Brain microvascular endothelial cell (primary cell): ENCODE measurements around the gene DHH.
A peak's percentile ranks its signal among the peaks of the same experiment; 100 is the strongest.

Source experiments
- DNase-seq: peaks from one replicate; pipeline ENCODE4 v3.0.0-alpha.2; 2020
- H3K27ac ChIP-seq: fragments of 250-450 bp; sonication (Bioruptor Pico); 2 replicates; pipeline ENCODE4 v1.5.1; 2020; ENCODE audit warnings: mild to moderate bottlenecking, moderate library complexity
- H3K27me3 ChIP-seq: fragments of 250-450 bp; sonication (Bioruptor Pico); replicated peaks from 2 replicates; pipeline ENCODE4 v1.5.1; 2020; ENCODE audit warnings: mild to moderate bottlenecking
- H3K36me3 ChIP-seq: fragments of 250-450 bp; sonication (Bioruptor Pico); replicated peaks from 2 replicates; pipeline ENCODE4 v1.5.1; 2020; ENCODE audit warnings: mild to moderate bottlenecking
- H3K4me3 ChIP-seq: 2 replicates; pipeline ENCODE4 v1.5.1; 2011; ENCODE audit warnings: low read depth, mild to moderate bottlenecking, control low read depth, low read length, moderate library complexity
- in situ Hi-C: cut with HindIII; loops from 2 replicates; pipeline ENCODE4 v1.10.0; 2017; ENCODE audit warnings: low sequenced_read_pairs, low pct_ligation_motif_present
- TF ChIP-seq, protein P1 (sequence below): IDR thresholded peaks from 2 replicates; pipeline ENCODE4 v1.5.1; 2011; ENCODE audit warnings: low read depth, mild to moderate bottlenecking, moderate library complexity, low read length, control low read depth, inconsistent platforms; ENCODE audit errors: missing control alignments

The DHH gene

DNA sequence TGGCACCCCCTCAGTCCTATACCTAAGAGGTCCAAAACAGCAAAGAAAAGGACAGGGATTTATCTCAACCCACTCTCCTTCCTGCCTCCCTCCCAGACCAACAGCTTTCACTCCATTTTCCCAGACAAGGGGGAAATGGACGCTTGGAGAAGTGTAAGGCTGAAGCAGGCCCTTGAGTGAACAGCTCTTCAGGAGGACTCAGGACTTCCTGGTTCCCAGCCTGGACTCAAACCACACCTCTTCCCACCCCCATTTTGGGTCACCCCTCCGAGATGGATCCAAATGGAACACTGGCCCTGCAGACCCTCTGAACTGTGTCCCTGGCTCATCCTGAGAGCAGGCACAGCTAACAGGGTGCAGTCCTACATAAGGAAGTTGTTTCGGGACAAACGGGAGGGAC lies 36.7 kb downstream of the DHH start:
- TF ChIP-seq, protein P1, sequence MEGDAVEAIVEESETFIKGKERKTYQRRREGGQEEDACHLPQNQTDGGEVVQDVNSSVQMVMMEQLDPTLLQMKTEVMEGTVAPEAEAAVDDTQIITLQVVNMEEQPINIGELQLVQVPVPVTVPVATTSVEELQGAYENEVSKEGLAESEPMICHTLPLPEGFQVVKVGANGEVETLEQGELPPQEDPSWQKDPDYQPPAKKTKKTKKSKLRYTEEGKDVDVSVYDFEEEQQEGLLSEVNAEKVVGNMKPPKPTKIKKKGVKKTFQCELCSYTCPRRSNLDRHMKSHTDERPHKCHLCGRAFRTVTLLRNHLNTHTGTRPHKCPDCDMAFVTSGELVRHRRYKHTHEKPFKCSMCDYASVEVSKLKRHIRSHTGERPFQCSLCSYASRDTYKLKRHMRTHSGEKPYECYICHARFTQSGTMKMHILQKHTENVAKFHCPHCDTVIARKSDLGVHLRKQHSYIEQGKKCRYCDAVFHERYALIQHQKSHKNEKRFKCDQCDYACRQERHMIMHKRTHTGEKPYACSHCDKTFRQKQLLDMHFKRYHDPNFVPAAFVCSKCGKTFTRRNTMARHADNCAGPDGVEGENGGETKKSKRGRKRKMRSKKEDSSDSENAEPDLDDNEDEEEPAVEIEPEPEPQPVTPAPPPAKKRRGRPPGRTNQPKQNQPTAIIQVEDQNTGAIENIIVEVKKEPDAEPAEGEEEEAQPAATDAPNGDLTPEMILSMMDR = no peak
- in situ Hi-C loops = no loop called here
- Histone ChIP-seq H3K27me3 (no peaks in the 10 kb centered on the region), H3K4me3 (peak overlapping the region; percentile 86), H3K36me3 (peaks cover 23% of the 10 kb centered on the region), H3K27ac (no peak overlapping the region)
- no peak for DNase-seq

DNA sequence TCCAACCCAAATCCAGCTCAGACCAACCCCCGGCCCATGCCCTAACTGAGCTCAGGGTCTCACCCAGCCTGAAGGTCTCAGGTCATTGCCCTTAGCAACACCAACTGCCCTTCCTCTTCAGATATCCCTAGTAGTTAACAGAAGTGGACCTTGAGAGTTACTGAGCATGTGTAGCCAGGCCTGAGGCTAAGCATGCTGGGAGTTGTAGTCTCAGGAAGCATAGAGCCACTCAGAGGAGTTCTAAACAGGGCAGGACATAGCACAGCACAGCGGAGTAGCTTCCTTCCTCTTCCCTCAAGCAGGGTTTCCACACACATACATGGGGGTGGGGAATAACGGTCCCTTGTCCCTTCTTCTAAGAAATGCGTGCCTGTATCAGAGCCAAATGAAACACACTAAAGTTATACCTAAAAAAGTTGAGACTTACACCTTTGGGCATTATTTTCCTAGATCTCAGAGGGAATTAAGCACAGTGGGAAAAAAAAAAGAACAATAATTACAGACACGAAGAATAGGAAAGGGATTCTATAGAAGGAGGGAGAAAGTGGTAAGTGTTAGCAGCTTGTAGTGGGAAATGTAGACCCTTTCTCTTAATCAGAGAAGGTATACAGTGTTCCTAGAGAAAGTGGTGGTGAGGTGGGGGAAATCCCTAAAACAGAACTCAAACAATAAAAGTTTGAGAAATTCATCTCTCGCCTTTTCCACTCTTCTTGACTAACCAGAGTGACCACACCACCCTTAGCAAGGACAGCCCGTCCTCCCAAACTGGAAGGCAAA lies 38.4 kb downstream of the DHH start:
- in situ Hi-C loops = no loop called here
- H3K4me3 ChIP-seq = peak overlapping the region; percentile 86
- H3K27me3 ChIP-seq = no peaks in the 10 kb centered on the region
- peaks cover 40% of the 10 kb centered on the region for H3K36me3 ChIP-seq
- H3K27ac ChIP-seq = no peak overlapping the region
- TF ChIP-seq, protein P1 = no peak
- peak; percentile 81 for DNase-seq

DNA sequence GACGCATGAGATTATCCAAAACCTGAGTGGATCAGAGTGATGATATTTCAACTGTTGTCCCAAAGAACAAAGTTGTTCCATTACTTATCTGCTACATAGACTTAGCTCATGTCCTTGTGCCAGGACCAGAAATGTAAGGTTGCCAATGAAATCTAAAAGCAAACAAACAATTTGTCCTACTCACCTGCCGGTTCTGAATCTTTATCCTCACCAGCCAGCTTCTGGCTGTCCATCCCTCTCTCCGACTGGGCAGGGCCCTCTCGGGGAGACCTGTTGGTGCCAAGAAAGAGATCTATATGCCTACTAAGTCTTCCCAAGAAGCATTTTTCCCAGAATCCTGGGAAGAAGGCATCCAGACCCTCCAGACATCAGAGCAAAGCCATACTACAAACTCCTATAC lies 39.5 kb downstream of the DHH start:
- DNase-seq = no peak
- H3K27me3 ChIP-seq = no peaks in the 10 kb centered on the region
- no peak overlapping the region for H3K4me3 ChIP-seq
- H3K27ac ChIP-seq = no peak overlapping the region
- in situ Hi-C loops = no loop called here
- TF ChIP-seq, protein P1 = no peak
- H3K36me3 ChIP-seq = peaks cover 51% of the 10 kb centered on the region

DNA sequence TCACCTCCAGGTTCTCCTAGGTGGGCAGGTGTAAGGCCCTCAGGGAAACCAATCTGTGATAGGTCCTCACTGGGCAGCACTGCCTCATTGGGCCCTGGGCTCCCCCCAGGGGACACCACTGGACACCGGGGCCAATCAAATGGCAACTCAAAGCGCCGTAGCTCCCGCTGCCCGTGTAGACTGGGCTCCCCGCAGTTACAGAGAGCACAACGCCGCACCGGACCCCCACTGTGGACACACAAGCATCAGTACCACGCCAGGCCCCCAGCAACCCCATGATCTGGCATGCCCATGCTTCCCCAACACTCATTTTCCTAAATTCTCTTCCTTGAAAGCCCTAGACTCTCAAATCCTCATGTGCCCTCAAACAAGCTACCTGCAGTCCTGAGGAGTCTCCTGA lies 40.1 kb downstream of the DHH start:
- in situ Hi-C loops = no loop called here
- TF ChIP-seq, protein P1 = no peak
- Histone ChIP-seq H3K27me3 (no peaks in the 10 kb centered on the region), H3K36me3 (peaks cover 54% of the 10 kb centered on the region), H3K27ac (no peak overlapping the region), H3K4me3 (no peak overlapping the region)
- DNase-seq = no peak

DNA sequence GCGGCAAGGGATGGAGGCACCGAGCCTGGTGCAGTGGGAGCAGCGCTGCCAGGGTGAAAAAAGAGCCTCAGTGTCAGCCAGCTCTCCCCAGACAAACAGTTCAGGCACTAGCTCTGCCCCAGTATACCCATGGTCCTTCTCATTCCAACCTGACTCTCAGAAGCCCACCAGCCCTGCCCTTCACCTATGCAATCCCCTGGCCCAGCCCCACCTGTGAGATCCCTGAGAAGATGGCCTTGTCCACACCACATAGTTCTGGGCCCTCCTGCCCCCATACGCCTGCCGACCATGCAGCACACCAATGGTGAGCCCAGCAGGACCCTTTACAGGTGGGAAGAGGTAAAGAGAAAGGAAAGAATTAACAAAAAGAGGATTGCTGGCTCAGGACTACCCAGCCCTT lies 40.5 kb downstream of the DHH start:
- TF ChIP-seq, protein P1 = no peak
- Histone ChIP-seq H3K27ac (no peak overlapping the region), H3K36me3 (peaks cover 58% of the 10 kb centered on the region), H3K4me3 (no peak overlapping the region), H3K27me3 (no peaks in the 10 kb centered on the region)
- in situ Hi-C loops = no loop called here
- DNase-seq = no peak
